Sigmoid colon (tissue), 7 donors: Measurements from ENCODE around the gene ATXN1. TPM values are rescaled to one million over a fixed set of nuclear protein-coding genes. Genes with fewer than 3 reads are reported as not detected.
A peak's percentile ranks its signal among the peaks of the same experiment; 100 is the strongest.

Experiments used
- DNase-seq: peaks from one replicate; pipeline ENCODE4 v3.0.0-alpha.2; 2019
- H3K27ac ChIP-seq, 4 donors: fragments of 200-600 bp; sonication (generic); one replicate each; pipeline ENCODE4 v1.5.1; 2016 to 2019; ENCODE audit warnings: mild to moderate bottlenecking in 1 of 4
- H3K27me3 ChIP-seq, 3 donors: fragments of 200-600 bp; sonication (generic); one replicate each; pipeline ENCODE4 v1.5.1; 2019; ENCODE audit warnings: mild to moderate bottlenecking in 1 of 3
- H3K36me3 ChIP-seq, 4 donors: fragments of 200-600 bp; sonication (generic); one replicate each; pipeline ENCODE4 v1.5.1; 2016 to 2019
- H3K4me1 ChIP-seq, 4 donors: fragments of 200-600 bp; sonication (generic); one replicate each; pipeline ENCODE4 v1.5.1; 2017 to 2019
- H3K4me3 ChIP-seq, 4 donors: fragments of 200-600 bp; sonication (generic); one replicate each; pipeline ENCODE4 v1.5.1; 2017 to 2019; ENCODE audit warnings: mild to moderate bottlenecking in 2 of 4, moderate library complexity in 1 of 4
- H3K9me3 ChIP-seq, 4 donors: fragments of 200-600 bp in 3 of 4; sonication (generic) in 3 of 4; one replicate each; pipeline versions ENCODE4 v1.5.1 to v1.6.1; 2013 to 2019
- CTCF ChIP-seq, 4 experiments: fragments of 450-650 bp in 3 of 4; fragments of 200-600 bp in 1 of 4; IDR thresholded peaks; one replicate each; pipeline ENCODE4 v1.5.1; 2016 to 2019; ENCODE audit warnings: antibody characterized with exemption in 4 of 4, mild to moderate bottlenecking in 3 of 4, moderate library complexity in 2 of 4
- EP300 ChIP-seq, 4 donors: sonication (generic); formaldehyde crosslinking; IDR thresholded peaks; one replicate each; pipeline ENCODE4 v1.6.1; 2017; ENCODE audit warnings: antibody characterized with exemption in 4 of 4
- POLR2A ChIP-seq, 2 donors: fragments of 450-650 bp; IDR thresholded peaks; one replicate each; pipeline ENCODE4 v1.6.1; 2016; ENCODE audit warnings: antibody characterized with exemption in 2 of 2, mild to moderate bottlenecking in 2 of 2, moderate library complexity in 2 of 2
- POLR2AphosphoS5 ChIP-seq, 4 donors: sonication (generic); formaldehyde crosslinking; IDR thresholded peaks; one replicate each; pipeline ENCODE4 v1.6.1; 2017; ENCODE audit warnings: antibody characterized with exemption in 4 of 4
- WGBS, 2 donors: extraction: QIAGEN DNeasy Blood & Tissue Kit; methylation state at CpG; one replicate each; pipeline ENCODE4 v1.1.7; 2013; 5-methylcytosine and 5-hydroxymethylcytosine counted together
- intact Hi-C: fragments of 100-400 bp; cut with DNase I; formaldehyde crosslinking; loops from one replicate; pipeline ENCODE4 v1.15.1; 2023
- polyA plus RNA-seq, 3 donors: library from polyadenylated mRNA; stranded (reverse); fragments of 200-250 nt; gene quantifications; one replicate each; pipeline ENCODE4 v1.2.3, GENCODE V29; 2013
- total RNA-seq, 4 donors: library from RNA; depleted of rRNA; stranded (reverse); fragments of >200 nt; gene quantifications; one replicate each; pipeline ENCODE4 v1.1.0, GENCODE V29; 2016
- donor health status: healthy with polysubstance abuse.
- donor health status: Bipolar disorder and iron deficiency.
- donor health status: healthy.

ATXN1 gene
- total and polyA plus RNA-seq, 7 donors, result 4.8 to 95.3 (median 37.7) TPM

- Histone ChIP-seq H3K27ac (peak overlapping the region in 2 of 4 donors; percentile 40 to 83), H3K27me3 (no peaks in the 10 kb centered on the region), H3K4me1 (peaks cover 0 to 84% (median 71%) of the 10 kb centered on the region in 4 donors), H3K36me3 (no peaks in the 10 kb centered on the region), H3K4me3 (no peak overlapping the region), H3K9me3 (no peaks in the 10 kb centered on the region)
- intact Hi-C loops, result loop anchor here (2.0 to 10.0 kb wide), 2 partner anchors 74 to 1370 kb away; partner anchors contain the start of gene NUP153
- no peak for DNase-seq
- WGBS, 2 donors, result 93 to 96% methylated on average over 10 of the region's 10 CpGs
- TF ChIP-seq POLR2AphosphoS5 (IDR thresholded peaks at IDR 0.05) (no peak), EP300 (IDR thresholded peaks at IDR 0.05) (no peak), CTCF (IDR thresholded peaks at IDR 0.05) (no peak), POLR2A (IDR thresholded peaks at IDR 0.05) (no peak)
Measured at GRCh38 chr6:16335176-16335575, 426.1 kb downstream of the ATXN1 start.

- Histone ChIP-seq H3K4me1 (peaks cover 0 to 79% (median 71%) of the 10 kb centered on the region in 4 donors), H3K9me3 (no peaks in the 10 kb centered on the region), H3K36me3 (no peaks in the 10 kb centered on the region), H3K27me3 (no peaks in the 10 kb centered on the region), H3K27ac (peak overlapping the region in 2 of 4 donors; percentile 40 to 83), H3K4me3 (no peak overlapping the region)
- peak; percentile 88 for DNase-seq
- 73 to 83% methylated on average over 3 of the region's 3 CpGs for WGBS, 2 donors
- intact Hi-C loops, result loop anchor here (2.0 to 10.0 kb wide), 5 partner anchors 74 to 1370 kb away; partner anchors contain the start of genes GMPR and NUP153
- no peak for TF ChIP-seq POLR2A (IDR thresholded peaks at IDR 0.05)
- peak; percentile 49 to 77 (median 56) for TF ChIP-seq POLR2AphosphoS5 (IDR thresholded peaks at IDR 0.05)
Measured at GRCh38 chr6:16334671-16335070, 426.6 kb downstream of the ATXN1 start.

- H3K4me3 ChIP-seq, result no peak overlapping the region
- peak overlapping the region in 3 of 4 donors; percentile 6 to 83 (median 30) for H3K27ac ChIP-seq
- H3K9me3 ChIP-seq, result no peaks in the 10 kb centered on the region
- H3K36me3 ChIP-seq, result no peaks in the 10 kb centered on the region
- peaks cover 0 to 69% (median 61%) of the 10 kb centered on the region in 4 donors for H3K4me1 ChIP-seq
- H3K27me3 ChIP-seq, result no peaks in the 10 kb centered on the region
- TF ChIP-seq POLR2AphosphoS5 (IDR thresholded peaks at IDR 0.05) (peak in 2 of 4 donors; percentile 7 to 31), EP300 (IDR thresholded peaks at IDR 0.05) (no peak), CTCF (IDR thresholded peaks at IDR 0.05) (no peak), POLR2A (IDR thresholded peaks at IDR 0.05) (no peak)
- intact Hi-C loops, result loop anchor here (2.0 to 10.0 kb wide), 5 partner anchors 96 to 1371 kb away; partner anchors contain the start of genes GMPR and NUP153
- 48 to 72% methylated on average over 3 of the region's 3 CpGs for WGBS, 2 donors
- no peak for DNase-seq
Measured at GRCh38 chr6:16333580-16333979, 427.7 kb downstream of the ATXN1 start.

- DNase-seq, result peak; percentile 90
- H3K4me3 ChIP-seq, result no peak overlapping the region
Measured at GRCh38 chr6:16332175-16332542, 429.1 kb downstream of the ATXN1 start.

More at GRCh38 chr6:16332175-16332542, 429.1 kb downstream of the ATXN1 start:
- peak; percentile 72 to 92 (median 84) for TF ChIP-seq CTCF (IDR thresholded peaks at IDR 0.05)
- no peak for TF ChIP-seq POLR2A (IDR thresholded peaks at IDR 0.05)
- Histone ChIP-seq H3K27ac (peak overlapping the region in 2 of 4 donors; percentile 30 to 83), H3K36me3 (peaks cover 0 to 10% (median 7%) of the 10 kb centered on the region in 4 donors), H3K9me3 (no peaks in the 10 kb centered on the region), H3K4me1 (peaks cover 0 to 54% (median 47%) of the 10 kb centered on the region in 4 donors), H3K27me3 (no peaks in the 10 kb centered on the region)
- 6 to 7% methylated on average over 7 of the region's 7 CpGs for WGBS, 2 donors
- intact Hi-C loops, result loop anchor here (1.0 to 10.0 kb wide), 6 partner anchors 95 to 1373 kb away; partner anchors contain the start of genes GMPR and NUP153
